Glutamatergic neuron (in vitro differentiated cells): ENCODE measurements around the gene KRTAP3-2. TPM values are rescaled to one million over a fixed set of nuclear protein-coding genes. Genes with fewer than 3 reads are reported as not detected.

ENCODE experiments used
- DNase-seq: peaks from one replicate; pipeline ENCODE4 v3.0.0; 2022
- H3K27ac Mint-ChIP-seq: one replicate; pipeline ENCODE4 v1.8.0; 2020; ENCODE audit warnings: mild to moderate bottlenecking, mixed read lengths, inconsistent platforms; ENCODE audit not compliant: unreplicated experiment
- H3K27me3 Mint-ChIP-seq: one replicate; pipeline ENCODE4 v1.8.0; 2020; ENCODE audit warnings: mild to moderate bottlenecking, moderate library complexity, mixed read lengths, inconsistent platforms; ENCODE audit not compliant: unreplicated experiment
- H3K36me3 Mint-ChIP-seq: one replicate; pipeline ENCODE4 v1.8.0; 2020; ENCODE audit warnings: mild to moderate bottlenecking, mixed read lengths, inconsistent platforms; ENCODE audit not compliant: unreplicated experiment
- H3K4me1 Mint-ChIP-seq: one replicate; pipeline ENCODE4 v1.8.0; 2020; ENCODE audit warnings: mild to moderate bottlenecking, low read depth, mixed read lengths, inconsistent platforms; ENCODE audit not compliant: unreplicated experiment
- H3K4me3 Mint-ChIP-seq: one replicate; pipeline ENCODE4 v1.8.0; 2020; ENCODE audit warnings: mild to moderate bottlenecking, mixed read lengths, inconsistent platforms; ENCODE audit not compliant: unreplicated experiment
- H3K9me3 Mint-ChIP-seq: one replicate; pipeline ENCODE4 v1.8.0; 2020; ENCODE audit warnings: mild to moderate bottlenecking, moderate library complexity, mixed read lengths, inconsistent platforms; ENCODE audit not compliant: unreplicated experiment
- CTCF ChIP-seq: fragments of 200-600 bp; sonication (generic); IDR thresholded peaks from one replicate; pipeline ENCODE4 v1.5.0; 2021; ENCODE audit not compliant: partially characterized antibody, unreplicated experiment
- total RNA-seq: library from RNA; stranded (reverse); fragmentation: NEBNext Ultra II Directional; extraction: Animal tissue kit (Norgen Biotek cat#: 25700); gene quantifications from one replicate; pipeline ENCODE4 v1.2.1, GENCODE V29; 2021; ENCODE audit not compliant: unreplicated experiment

Gene KRTAP3-2
- total RNA-seq, 1 donor from 2014 or later: not detected

DNA sequence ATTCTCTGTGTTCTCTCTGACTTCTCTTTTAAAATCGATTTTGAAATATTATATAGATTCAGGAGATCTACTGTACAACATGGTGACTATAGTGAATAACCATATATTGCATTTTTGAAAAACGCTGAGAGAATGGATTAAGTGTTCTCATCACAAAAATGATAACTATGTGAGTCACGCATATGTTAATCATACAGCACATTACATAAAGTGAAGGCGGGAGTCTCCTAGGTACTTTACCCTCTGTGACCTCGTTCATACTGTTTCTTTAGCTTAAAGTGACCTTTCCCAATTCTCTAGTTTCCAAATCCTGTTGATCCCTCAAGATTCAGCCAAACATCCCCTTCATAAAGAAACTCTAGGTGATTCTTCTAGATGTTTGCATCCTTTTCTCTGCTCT, 3.1 kb upstream of the KRTAP3-2 start:
- H3K4me1 Mint-ChIP-seq: peaks cover 11% of the 10 kb centered on the region

DNA sequence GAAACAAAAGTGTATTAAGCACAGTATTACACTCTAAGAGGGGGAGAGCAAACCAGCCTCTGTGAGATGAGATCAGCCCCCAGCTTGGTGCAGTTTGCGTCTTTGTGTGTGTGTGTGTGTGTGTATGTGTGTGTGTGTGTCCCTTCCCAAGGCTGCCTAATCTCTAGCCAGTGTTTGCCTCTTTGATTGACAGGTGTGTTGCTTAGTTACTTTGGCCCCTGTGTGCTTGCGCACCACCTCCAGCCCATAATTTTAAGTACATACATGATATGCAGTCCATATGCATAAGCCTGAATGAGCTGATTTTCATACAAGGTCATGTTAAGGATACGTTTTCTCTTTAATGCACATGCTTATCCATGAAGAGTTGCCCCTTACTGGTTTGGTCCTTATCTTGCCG, 2.1 kb upstream of the KRTAP3-2 start:
- Mint-ChIP-seq H3K4me1 (peaks cover 11% of the 10 kb centered on the region), H3K4me3 (no peak overlapping the region), H3K36me3 (no peaks in the 10 kb centered on the region), H3K9me3 (peaks cover 6% of the 10 kb centered on the region), H3K27me3 (peaks cover 5% of the 10 kb centered on the region), H3K27ac (no peak overlapping the region)
- no peak for DNase-seq
- TF ChIP-seq CTCF: no peak

More for the DNA sequence above, 3.1 kb upstream of the KRTAP3-2 start:
- Mint-ChIP-seq H3K4me3 (no peak overlapping the region), H3K36me3 (no peaks in the 10 kb centered on the region), H3K27ac (no peak overlapping the region), H3K9me3 (peaks cover 6% of the 10 kb centered on the region), H3K27me3 (peaks cover 5% of the 10 kb centered on the region)
- no peak for DNase-seq
- TF ChIP-seq CTCF: no peak

GRCh38 chr17:40997361-40997760, 2.3 kb downstream of the KRTAP3-2 start:
- DNase-seq: no peak
- peaks cover 29% of the 10 kb centered on the region for H3K4me1 Mint-ChIP-seq
- no peak overlapping the region for H3K4me3 Mint-ChIP-seq
- H3K36me3 Mint-ChIP-seq: no peaks in the 10 kb centered on the region
- H3K27ac Mint-ChIP-seq: no peak overlapping the region
- peaks cover 11% of the 10 kb centered on the region for H3K27me3 Mint-ChIP-seq
- H3K9me3 Mint-ChIP-seq: peaks cover 14% of the 10 kb centered on the region
- TF ChIP-seq CTCF: no peak

DNA sequence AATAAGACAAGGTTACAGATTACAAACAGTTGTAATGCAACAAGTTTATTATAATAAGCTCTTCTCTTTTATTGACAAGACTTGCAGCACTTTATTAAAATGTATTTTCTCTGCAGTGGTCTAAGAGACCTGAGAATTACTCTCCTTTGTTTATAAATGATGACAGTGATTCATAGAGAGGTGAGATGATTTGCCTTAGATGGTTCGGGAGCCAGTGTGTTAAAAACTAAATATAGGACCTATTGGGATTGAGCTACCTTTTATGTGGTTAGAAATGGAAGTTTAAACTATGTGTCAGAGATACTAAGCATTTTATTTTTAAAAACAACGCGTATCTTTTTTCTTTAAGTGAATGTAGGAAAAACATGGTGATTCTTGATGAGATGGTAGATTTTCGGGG, 2.9 kb downstream of the KRTAP3-2 start:
- no peak for TF ChIP-seq CTCF
- Mint-ChIP-seq H3K4me1 (peaks cover 29% of the 10 kb centered on the region), H3K4me3 (no peak overlapping the region), H3K27me3 (peaks cover 11% of the 10 kb centered on the region), H3K27ac (no peak overlapping the region), H3K9me3 (peaks cover 14% of the 10 kb centered on the region), H3K36me3 (no peaks in the 10 kb centered on the region)
- DNase-seq: no peak

GRCh38 chr17:40995116-40995515, 4.6 kb downstream of the KRTAP3-2 start:
- no peak for TF ChIP-seq CTCF
- no peak overlapping the region for H3K27ac Mint-ChIP-seq
- H3K4me3 Mint-ChIP-seq: no peak overlapping the region
- H3K9me3 Mint-ChIP-seq: peaks cover 14% of the 10 kb centered on the region
- no peaks in the 10 kb centered on the region for H3K36me3 Mint-ChIP-seq
- peaks cover 29% of the 10 kb centered on the region for H3K4me1 Mint-ChIP-seq
- DNase-seq: no peak
- peaks cover 11% of the 10 kb centered on the region for H3K27me3 Mint-ChIP-seq
